ENCODE data around the gene SGCE. TPM values are rescaled to one million over a fixed set of nuclear protein-coding genes. Genes with fewer than 3 reads are reported as not detected.

SGCE gene
- total RNA-seq, 1 experiment from 2014 or later = 19.0 TPM

GRCh38 chr7:94635687-94636086, 20.2 kb downstream of the SGCE start:
- ATAC-seq (no peak), DNase-seq (ENCODE audit: low spot score) (no peak)
- Mint-ChIP-seq H3K4me1 (peaks cover 38% of the 10 kb centered on the region), H3K4me3 (no peak overlapping the region), H3K27me3 (ENCODE audit: low read depth) (no peaks in the 10 kb centered on the region), H3K9me3 (no peaks in the 10 kb centered on the region), H3K36me3 (no peaks in the 10 kb centered on the region), H3K27ac (no peak overlapping the region)
- POLR2A ChIA-PET = no interaction called here
- TF ChIP-seq, protein P1, sequence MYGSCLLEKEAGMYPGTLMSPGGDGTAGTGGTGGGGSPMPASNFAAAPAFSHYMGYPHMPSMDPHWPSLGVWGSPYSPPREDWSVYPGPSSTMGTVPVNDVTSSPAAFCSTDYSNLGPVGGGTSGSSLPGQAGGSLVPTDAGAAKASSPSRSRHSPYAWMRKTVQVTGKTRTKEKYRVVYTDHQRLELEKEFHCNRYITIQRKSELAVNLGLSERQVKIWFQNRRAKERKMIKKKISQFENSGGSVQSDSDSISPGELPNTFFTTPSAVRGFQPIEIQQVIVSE (CRISPR knock-in tag; IDR thresholded peaks at IDR 0.05; ENCODE audit: borderline replicate concordance) = no peak
- no peak for TF ChIP-seq IRF2 (CRISPR knock-in tag; IDR thresholded peaks at IDR 0.05; ENCODE audit: borderline replicate concordance, low read depth)
- no peak for TF ChIP-seq IRF1 (CRISPR knock-in tag; IDR thresholded peaks at IDR 0.05)
- no peak for TF ChIP-seq ZNF396 (CRISPR knock-in tag; IDR thresholded peaks at IDR 0.05; ENCODE audit: borderline replicate concordance)
- TF ChIP-seq MYBL2 (CRISPR knock-in tag; IDR thresholded peaks at IDR 0.05) = no peak
- TF ChIP-seq, protein P2, sequence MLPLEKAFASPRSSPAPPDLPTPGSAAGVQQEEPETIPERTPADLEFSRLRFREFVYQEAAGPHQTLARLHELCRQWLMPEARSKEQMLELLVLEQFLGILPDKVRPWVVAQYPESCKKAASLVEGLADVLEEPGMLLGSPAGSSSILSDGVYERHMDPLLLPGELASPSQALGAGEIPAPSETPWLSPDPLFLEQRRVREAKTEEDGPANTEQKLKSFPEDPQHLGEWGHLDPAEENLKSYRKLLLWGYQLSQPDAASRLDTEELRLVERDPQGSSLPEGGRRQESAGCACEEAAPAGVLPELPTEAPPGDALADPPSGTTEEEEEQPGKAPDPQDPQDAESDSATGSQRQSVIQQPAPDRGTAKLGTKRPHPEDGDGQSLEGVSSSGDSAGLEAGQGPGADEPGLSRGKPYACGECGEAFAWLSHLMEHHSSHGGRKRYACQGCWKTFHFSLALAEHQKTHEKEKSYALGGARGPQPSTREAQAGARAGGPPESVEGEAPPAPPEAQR (CRISPR knock-in tag; IDR thresholded peaks at IDR 0.05) = no peak
- no peak for TF ChIP-seq AR (CRISPR knock-in tag; IDR thresholded peaks at IDR 0.05)
- no peak for TF ChIP-seq KAT7 (CRISPR knock-in tag; IDR thresholded peaks at IDR 0.05; ENCODE audit: borderline replicate concordance)
- TF ChIP-seq ZNF263 (CRISPR knock-in tag; IDR thresholded peaks at IDR 0.05; ENCODE audit: low read depth) = no peak
- TF ChIP-seq ZNF121 (CRISPR knock-in tag; IDR thresholded peaks at IDR 0.05) = no peak
- TF ChIP-seq ZBTB21 (CRISPR knock-in tag; IDR thresholded peaks at IDR 0.05; ENCODE audit: borderline replicate concordance) = no peak
- TF ChIP-seq FOXJ3 (CRISPR knock-in tag; IDR thresholded peaks at IDR 0.05; ENCODE audit: borderline replicate concordance) = no peak
- TF ChIP-seq, protein P3, sequence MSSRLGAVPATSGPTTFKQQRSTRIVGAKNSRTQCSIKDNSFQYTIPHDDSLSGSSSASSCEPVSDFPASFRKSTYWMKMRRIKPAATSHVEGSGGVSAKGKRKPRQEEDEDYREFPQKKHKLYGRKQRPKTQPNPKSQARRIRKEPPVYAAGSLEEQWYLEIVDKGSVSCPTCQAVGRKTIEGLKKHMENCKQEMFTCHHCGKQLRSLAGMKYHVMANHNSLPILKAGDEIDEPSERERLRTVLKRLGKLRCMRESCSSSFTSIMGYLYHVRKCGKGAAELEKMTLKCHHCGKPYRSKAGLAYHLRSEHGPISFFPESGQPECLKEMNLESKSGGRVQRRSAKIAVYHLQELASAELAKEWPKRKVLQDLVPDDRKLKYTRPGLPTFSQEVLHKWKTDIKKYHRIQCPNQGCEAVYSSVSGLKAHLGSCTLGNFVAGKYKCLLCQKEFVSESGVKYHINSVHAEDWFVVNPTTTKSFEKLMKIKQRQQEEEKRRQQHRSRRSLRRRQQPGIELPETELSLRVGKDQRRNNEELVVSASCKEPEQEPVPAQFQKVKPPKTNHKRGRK (CRISPR knock-in tag; IDR thresholded peaks at IDR 0.05; ENCODE audit: borderline replicate concordance) = no peak
- TF ChIP-seq ZNF671 (CRISPR knock-in tag; IDR thresholded peaks at IDR 0.05) = no peak
- TF ChIP-seq NFE2L1 (CRISPR knock-in tag; IDR thresholded peaks at IDR 0.05) = no peak
- TF ChIP-seq PREB (CRISPR knock-in tag; IDR thresholded peaks at IDR 0.05; ENCODE audit: borderline replicate concordance) = no peak
- TF ChIP-seq, protein P4, sequence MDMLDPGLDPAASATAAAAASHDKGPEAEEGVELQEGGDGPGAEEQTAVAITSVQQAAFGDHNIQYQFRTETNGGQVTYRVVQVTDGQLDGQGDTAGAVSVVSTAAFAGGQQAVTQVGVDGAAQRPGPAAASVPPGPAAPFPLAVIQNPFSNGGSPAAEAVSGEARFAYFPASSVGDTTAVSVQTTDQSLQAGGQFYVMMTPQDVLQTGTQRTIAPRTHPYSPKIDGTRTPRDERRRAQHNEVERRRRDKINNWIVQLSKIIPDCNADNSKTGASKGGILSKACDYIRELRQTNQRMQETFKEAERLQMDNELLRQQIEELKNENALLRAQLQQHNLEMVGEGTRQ (CRISPR knock-in tag; IDR thresholded peaks at IDR 0.05) = no peak
- no peak for TF ChIP-seq ZNF416 (CRISPR knock-in tag; IDR thresholded peaks at IDR 0.05)
- no peak for TF ChIP-seq ZNF232 (CRISPR knock-in tag; IDR thresholded peaks at IDR 0.05)
- TF ChIP-seq HMGXB4 (CRISPR knock-in tag; IDR thresholded peaks at IDR 0.05) = no peak
- CTCF ChIA-PET = no interaction called here

Data from WTC11 (cell line).